IPS-18c (cell line): Measurements from ENCODE around the gene CGB1.

ENCODE experiments used
- H3K4me3 ChIP-seq: 2 replicates; pipeline ENCODE4 v1.7.0; 2013; ENCODE audit warnings: low read depth, mild to moderate bottlenecking, low read length, moderate library complexity; ENCODE audit not compliant: insufficient read depth
- H3K9me3 ChIP-seq: one replicate; pipeline ENCODE4 v1.6.1; 2013; ENCODE audit warnings: mild to moderate bottlenecking, low read length, moderate library complexity; ENCODE audit not compliant: control insufficient read depth, insufficient read depth

The CGB1 gene

GRCh38 chr19:49014870-49015255, 21.8 kb downstream of the CGB1 start:
- no peaks in the 10 kb centered on the region for H3K9me3 ChIP-seq
- no peak overlapping the region for H3K4me3 ChIP-seq

DNA sequence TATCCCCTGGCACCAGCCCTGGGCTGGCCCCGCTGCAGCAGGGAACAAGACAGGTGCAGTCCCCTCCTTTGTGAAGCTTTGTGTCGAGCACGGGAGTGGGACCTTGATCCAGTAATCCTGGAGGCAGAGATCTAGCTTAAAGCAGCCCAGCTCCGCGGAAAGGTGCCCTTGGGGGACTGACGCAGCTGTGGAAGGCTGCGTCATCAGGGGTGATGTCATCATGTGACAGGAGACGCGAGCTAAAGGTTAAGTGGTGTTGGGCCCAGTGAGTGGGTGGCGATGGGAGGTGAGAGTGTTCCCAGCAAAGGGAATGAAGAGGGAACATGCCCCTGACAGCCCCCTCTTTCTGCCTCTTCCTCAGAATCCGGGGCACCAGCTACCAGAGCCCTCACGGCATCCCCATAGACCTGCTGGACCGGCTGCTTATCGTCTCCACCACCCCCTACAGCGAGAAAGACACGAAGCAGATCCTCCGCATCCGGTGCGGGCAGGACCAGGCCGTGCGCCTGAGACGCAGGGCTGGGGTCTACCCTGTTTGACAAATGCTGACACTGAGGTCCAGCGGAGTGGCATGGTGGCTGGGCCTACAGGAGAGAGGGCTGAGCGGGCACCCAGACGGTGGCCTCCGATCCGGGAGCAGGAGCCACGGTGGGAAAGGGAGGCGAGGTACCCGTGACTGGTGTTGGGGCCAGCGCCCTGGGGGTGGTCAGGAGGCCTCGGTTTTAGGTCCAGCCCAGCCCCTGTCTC, 22.4 kb downstream of the CGB1 start:
- no peak overlapping the region for H3K4me3 ChIP-seq
- no peaks in the 10 kb centered on the region for H3K9me3 ChIP-seq

GRCh38 chr19:49011194-49011593, 25.5 kb downstream of the CGB1 start:
- Histone ChIP-seq H3K9me3 (no peaks in the 10 kb centered on the region), H3K4me3 (no peak overlapping the region)

DNA sequence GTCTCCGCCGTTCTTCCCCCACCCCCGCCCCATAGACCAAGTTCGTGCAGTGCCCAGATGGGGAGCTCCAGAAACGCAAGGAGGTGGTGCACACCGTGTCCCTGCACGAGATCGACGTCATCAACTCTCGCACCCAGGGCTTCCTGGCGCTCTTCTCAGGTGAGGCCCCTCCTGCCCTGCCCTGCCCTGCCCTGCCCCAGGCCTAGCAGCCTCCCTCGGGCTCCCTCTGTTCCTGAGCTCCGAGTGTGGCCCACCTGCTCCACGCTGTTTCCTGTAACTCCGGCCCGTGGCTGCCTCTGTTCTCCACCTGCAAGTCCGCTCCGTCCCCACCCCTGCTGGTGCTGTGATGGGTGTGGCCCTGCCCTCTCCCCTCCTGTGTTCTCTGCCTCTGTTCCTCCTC, 26.2 kb downstream of the CGB1 start:
- Histone ChIP-seq H3K9me3 (no peaks in the 10 kb centered on the region), H3K4me3 (no peak overlapping the region)

DNA sequence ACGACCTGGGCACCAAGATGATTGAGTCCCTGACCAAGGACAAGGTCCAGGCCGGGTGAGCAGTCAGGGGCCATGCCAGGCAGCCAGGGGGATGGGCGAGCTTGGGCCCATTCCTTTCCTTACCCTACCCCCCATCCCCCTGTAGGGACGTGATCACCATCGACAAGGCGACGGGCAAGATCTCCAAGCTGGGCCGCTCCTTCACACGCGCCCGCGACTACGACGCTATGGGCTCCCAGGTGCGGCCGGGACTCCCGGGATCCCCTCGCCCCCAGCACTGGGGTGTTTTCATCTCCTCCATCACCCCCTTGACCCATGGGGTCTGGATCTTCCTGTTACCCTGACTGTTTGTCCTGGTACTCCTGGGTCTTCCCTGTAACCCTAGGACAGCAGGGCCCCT, 26.9 kb downstream of the CGB1 start:
- Histone ChIP-seq H3K4me3 (no peak overlapping the region), H3K9me3 (no peaks in the 10 kb centered on the region)

DNA sequence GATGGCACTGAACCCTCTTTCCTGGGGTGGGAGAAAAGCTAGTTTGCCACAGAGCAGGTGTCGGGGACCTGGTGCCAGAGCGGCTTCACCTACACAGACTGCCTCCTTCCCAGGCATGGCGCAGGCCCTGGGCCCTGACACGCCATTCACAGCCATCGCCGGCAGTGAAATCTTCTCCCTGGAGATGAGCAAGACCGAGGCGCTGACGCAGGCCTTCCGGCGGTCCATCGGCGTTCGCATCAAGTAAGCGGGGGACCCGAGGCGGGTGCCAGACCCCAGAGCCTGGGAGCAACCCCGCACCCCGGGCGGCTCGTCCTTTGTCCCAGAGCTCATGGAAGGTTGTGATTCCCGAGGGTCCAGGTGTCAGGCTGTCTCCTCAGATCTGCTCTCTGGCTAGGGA, 29.8 kb downstream of the CGB1 start:
- Histone ChIP-seq H3K4me3 (no peak overlapping the region), H3K9me3 (no peaks in the 10 kb centered on the region)

DNA sequence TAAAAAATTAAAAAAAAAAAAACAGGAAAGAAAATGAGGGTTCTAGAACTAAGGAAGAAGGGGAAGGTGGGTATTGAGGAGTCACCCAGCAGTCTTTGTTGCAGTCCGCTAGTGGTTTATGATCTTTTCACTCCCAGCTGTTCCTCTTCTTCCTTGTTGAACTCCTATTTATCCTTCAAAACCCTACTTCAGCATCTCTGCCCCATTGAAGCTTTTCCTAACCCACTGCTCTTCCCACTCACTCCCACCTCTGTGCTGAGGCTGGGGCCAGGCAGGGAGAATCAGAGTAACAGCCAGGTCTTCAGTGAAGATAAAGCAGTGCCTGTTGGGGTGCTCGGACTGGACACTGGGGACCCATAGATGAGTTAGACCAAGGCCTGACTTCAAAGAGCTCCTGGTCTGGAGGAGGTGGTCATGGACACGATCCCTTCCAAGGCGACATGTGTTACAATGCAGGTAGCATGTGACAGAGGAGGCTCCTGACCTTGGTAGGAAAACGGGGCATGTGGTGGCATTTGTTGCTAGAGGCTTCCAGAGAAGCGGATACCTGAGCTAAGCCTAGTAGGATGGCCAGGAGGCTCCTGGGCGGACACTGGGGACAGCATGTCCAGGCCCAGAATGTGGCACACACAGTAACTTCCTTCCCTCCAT, 31.6 kb downstream of the CGB1 start:
- Histone ChIP-seq H3K9me3 (no peaks in the 10 kb centered on the region), H3K4me3 (no peak overlapping the region)

DNA sequence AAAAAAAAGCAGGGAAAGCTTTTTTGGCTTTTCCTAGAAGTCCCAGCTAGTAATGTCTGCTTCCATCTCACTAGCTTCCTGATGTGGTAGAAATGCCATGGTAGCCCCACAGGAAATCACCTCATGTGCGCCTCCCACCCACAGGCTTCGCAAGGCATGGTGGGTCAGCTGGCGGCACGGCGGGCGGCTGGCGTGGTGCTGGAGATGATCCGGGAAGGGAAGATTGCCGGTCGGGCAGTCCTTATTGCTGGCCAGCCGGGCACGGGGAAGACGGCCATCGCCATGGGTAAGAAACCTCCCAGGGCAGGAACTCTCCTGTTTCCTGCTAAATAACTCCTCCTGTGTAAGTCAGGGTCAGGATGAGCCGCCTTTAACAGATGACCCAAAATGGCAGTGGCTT, 32.6 kb downstream of the CGB1 start:
- Histone ChIP-seq H3K9me3 (no peaks in the 10 kb centered on the region), H3K4me3 (no peak overlapping the region)

DNA sequence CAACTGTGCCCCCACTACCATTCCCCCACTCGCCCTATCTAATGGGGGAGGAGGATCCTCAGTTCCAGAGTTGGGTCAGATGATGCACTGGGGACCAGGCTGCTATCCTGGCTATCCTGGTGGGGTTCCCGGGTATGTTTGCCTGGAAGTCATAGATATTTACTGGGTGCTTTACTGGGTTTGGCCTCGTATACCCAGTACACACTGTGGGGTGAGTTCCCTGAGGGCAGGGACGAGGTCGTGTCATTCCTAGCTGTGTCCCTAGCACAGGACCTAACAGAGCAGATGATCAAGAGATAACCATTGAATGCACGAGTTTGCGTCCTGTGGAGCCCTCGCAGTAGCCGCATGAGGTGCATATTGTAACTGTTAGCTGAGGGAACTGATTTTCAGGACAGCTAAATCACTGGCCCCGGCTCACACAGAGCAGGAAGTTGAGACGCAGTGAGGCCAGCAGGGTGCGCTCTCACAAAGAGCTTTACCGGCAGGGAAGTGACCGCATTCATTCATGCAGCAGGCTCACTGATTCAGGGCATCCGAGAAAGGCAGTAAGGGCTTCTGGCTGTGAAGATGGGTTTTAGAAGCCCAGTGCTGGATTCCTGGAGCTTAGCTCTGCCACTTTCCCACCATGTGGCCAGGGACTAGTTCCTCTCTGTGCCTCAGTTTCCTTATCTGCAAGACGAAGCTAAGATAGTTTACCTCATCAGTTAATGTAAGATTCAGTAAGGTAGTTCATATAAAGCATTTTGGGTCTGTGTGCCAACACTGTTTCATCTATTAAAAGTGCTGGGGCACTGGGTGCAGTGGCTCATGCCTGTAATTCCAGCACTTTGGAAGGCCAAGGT, 37.0 kb downstream of the CGB1 start:
- H3K4me3 ChIP-seq, result no peak overlapping the region

DNA sequence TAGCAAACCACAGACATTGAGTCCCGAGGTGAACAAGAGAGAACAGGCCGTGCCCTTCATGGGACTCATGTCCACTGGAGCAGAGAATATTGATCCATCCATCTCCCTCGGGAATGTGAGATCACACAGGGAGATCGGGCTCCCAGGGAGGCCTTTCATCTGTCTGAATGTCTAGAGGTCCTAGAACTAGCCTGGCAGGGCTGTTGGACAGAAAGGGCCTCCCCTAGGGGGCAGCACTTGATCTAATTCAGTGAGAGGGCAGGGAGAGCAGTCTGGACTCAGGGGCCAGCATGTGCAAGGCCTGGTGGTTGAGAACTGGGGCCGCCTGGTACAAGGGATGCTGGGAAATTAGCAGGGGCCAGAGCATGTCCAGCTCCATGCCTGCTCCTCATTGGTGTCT, 38.7 kb downstream of the CGB1 start:
- Histone ChIP-seq H3K4me3 (no peak overlapping the region), H3K9me3 (no peaks in the 10 kb centered on the region)

More for the DNA sequence above, 37.0 kb downstream of the CGB1 start:
- H3K9me3 ChIP-seq, result no peaks in the 10 kb centered on the region

- H3K9me3 ChIP-seq, result no peaks in the 10 kb centered on the region
These were observed 42.7 kb downstream of the CGB1 start for GRCh38 chr19:48994035-48994386.

DNA sequence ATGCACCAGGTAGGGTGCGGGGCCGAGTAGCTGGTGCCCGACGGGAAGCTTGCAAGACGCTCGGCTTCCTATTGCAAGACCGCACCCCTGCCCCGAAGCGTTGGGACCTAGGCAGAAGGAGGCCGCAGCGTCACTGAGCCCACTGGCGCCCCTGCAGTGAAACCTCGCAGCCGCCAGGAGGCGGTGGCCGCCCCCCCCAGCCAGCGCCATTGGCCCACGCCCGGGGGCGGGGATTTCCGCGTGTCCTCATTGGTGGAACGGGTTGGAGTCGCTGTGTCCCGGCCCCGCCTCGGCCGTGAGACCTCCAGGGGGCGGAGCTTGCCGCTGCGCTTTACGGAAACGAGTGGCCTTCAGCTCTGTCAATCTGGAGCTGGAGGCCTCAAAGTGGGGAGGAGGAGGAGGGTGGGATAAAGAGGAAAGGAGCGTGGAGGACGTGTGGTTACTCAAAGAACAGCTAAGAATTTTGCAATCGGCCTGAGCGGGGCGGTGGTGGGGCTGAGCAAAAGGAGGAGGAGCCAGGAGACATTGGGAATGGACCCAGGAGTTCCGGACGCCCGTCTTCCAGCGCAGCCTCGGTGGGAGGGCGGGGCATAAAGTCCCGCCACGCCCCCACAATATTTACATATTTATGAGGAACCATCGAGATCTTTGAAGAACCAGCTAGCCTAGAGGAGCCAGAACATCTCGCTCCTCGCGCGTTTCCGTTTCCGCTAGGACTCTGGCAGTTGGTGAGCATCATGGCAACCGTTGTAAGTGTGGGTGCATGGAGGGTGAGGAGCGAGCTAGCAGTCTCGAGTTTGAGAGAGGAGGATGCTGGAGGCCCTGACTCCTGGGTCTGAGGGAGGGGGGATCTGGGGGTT, 43.3 kb downstream of the CGB1 start, which contains the start of the genes GYS1 and RUVBL2:
Gene GYS1 (minus strand): TSS at position 135 of the 860 bp plus-strand sequence. CDS start 197 bp downstream, outside the sequence.
Gene RUVBL2 (plus strand): TSS at position 713 of the 860 bp plus-strand sequence. CDS start 25 bp downstream, at position 738.
- Histone ChIP-seq H3K4me3 (peak within 1 kb of the TSS; percentile 95), H3K9me3 (no peaks in the 10 kb centered on the region)

More at GRCh38 chr19:48994035-48994386, 42.7 kb downstream of the CGB1 start:
- H3K4me3 ChIP-seq, result peak overlapping the region; percentile 87

- peak overlapping the region; percentile 95 for H3K4me3 ChIP-seq
- no peaks in the 10 kb centered on the region for H3K9me3 ChIP-seq
These were observed 44.0 kb downstream of the CGB1 start for GRCh38 chr19:48992581-48993174.

- Histone ChIP-seq H3K4me3 (peak overlapping the region; percentile 95), H3K9me3 (no peaks in the 10 kb centered on the region)
These were observed 44.7 kb downstream of the CGB1 start for GRCh38 chr19:48991873-48992580.

DNA sequence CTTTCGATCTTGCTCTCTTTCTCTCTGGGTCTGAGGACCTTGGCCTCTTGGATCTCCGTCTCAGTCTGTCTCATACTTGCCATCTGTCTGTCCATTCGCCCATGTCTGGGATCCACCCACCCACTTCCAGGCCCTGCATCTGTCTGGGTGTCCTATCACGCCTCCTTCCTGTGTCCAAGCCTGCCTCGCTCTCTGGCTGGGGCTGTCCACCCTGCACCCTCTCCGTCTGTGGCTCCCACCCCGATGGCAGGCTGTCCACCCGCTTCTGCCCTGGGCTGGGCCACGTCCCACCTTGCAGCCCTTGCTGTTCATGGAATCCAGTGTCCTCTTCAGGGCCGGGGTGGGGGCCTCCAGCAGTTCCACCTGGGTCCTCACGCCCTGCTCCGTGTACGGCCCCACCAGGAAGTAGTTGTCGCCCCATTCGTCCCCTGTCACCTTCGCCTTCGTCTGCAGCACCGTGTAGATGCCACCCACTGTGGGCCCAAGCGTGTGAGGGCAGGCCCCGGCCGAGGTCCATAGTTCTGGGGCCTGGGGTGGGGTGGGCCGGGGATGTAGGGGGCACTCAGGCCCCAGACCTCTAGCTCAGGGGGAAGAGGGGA, 45.6 kb downstream of the CGB1 start:
- Histone ChIP-seq H3K9me3 (no peaks in the 10 kb centered on the region), H3K4me3 (no peak overlapping the region)

DNA sequence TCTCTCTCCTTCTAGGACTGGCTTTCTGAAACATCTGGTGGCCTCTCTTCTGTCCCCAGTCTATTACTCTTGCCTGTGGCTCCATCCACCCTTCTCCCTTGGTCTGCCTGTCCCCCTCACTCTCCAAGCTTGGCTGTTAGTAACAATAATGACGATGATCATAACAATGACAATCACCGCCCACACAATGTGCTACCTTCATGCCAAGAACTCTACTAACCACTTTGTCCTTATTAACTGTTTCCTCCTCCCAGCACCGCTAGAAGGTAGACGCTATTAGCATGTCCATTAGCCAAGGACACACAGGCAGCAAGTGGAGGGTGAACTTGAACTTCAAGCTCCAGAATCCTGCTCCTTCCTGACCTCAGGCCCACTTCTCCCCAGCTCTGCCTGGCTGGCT, 46.3 kb downstream of the CGB1 start:
- Histone ChIP-seq H3K9me3 (no peaks in the 10 kb centered on the region), H3K4me3 (no peak overlapping the region)
